Endodermal cell (in vitro differentiated cells): ENCODE measurements around the gene RXRA. TPM values are rescaled to one million over a fixed set of nuclear protein-coding genes. Genes with fewer than 3 reads are reported as not detected.

Experiments used
- DNase-seq: peaks from one replicate; pipeline ENCODE4 v3.0.0-alpha.2; 2017
- H3K27ac ChIP-seq: 2 replicates; pipeline ENCODE4 v1.5.1; 2013; ENCODE audit warnings: mild to moderate bottlenecking, low read depth, low read length, moderate library complexity
- H3K27me3 ChIP-seq: 2 replicates; pipeline ENCODE4 v1.6.1; 2013; ENCODE audit warnings: mild to moderate bottlenecking, low read length, moderate library complexity; ENCODE audit not compliant: insufficient read depth, control insufficient read depth, poor library complexity, severe bottlenecking
- H3K36me3 ChIP-seq: 2 replicates; pipeline ENCODE4 v1.7.0; 2013; ENCODE audit warnings: mild to moderate bottlenecking, low read length, moderate library complexity; ENCODE audit not compliant: control insufficient read depth, insufficient read depth
- H3K4me1 ChIP-seq: one replicate; pipeline ENCODE4 v1.7.0; 2013; ENCODE audit warnings: low read length; ENCODE audit not compliant: control insufficient read depth, insufficient read depth
- H3K4me3 ChIP-seq: 2 replicates; pipeline ENCODE4 v1.5.1; 2013; ENCODE audit warnings: mild to moderate bottlenecking, low read length, moderate library complexity
- H3K9ac ChIP-seq: 2 replicates; pipeline ENCODE4 v1.6.1; 2013; ENCODE audit warnings: mild to moderate bottlenecking, low read length, moderate library complexity; ENCODE audit not compliant: poor library complexity, severe bottlenecking; ENCODE audit errors: extremely low read depth
- H3K9me3 ChIP-seq: 2 replicates; pipeline ENCODE4 v1.6.1; 2013; ENCODE audit warnings: mild to moderate bottlenecking, low read length, moderate library complexity; ENCODE audit not compliant: control insufficient read depth
- H3K27ac Mint-ChIP-seq: 2 replicates; pipeline ENCODE4 v1.8.0; 2020; ENCODE audit warnings: mixed read lengths
- H3K27me3 Mint-ChIP-seq: 2 replicates; pipeline ENCODE4 v1.8.0; 2021; ENCODE audit warnings: mild to moderate bottlenecking, mixed read lengths; ENCODE audit not compliant: insufficient read depth
- H3K36me3 Mint-ChIP-seq: 2 replicates; pipeline ENCODE4 v1.8.0; 2020; ENCODE audit warnings: low read depth, mixed read lengths
- H3K4me1 Mint-ChIP-seq: 2 replicates; pipeline ENCODE4 v1.8.0; 2020; ENCODE audit warnings: mixed read lengths
- H3K4me3 Mint-ChIP-seq: 2 replicates; pipeline ENCODE4 v1.8.0; 2020; ENCODE audit warnings: mild to moderate bottlenecking, moderate library complexity, mixed read lengths
- H3K9me3 Mint-ChIP-seq: 2 replicates; pipeline ENCODE4 v1.8.0; 2020; ENCODE audit warnings: mild to moderate bottlenecking, mixed read lengths
- WGBS, 2 experiments: methylation state at CpG; one replicate each; pipeline versions ENCODE4 v1.1.5 to v1.1.7; 2013; ENCODE audit warnings: missing lambda C conversion rate in 2 of 2, mixed read lengths in 1 of 2; ENCODE audit not compliant: insufficient coverage in 1 of 2, insufficient read length in 1 of 2; 5-methylcytosine and 5-hydroxymethylcytosine counted together
- total RNA-seq, 2 donors: library from RNA; stranded (reverse); fragmentation: NEBNext Ultra II Directional in 1 of 2; extraction: Animal tissue kit (Norgen Biotek cat#: 25700) in 1 of 2; gene quantifications; 2 replicates in 1 of 2; 3 replicates in 1 of 2; pipeline ENCODE4 v1.2.1, GENCODE V29; 2021
- TF ChIP-seq, protein P1 (sequence below): fragments of 200-600 bp; sonication (generic); conservative IDR thresholded peaks from 2 replicates; pipeline ENCODE4 v1.5.0; 2021; ENCODE audit warnings: antibody characterized with exemption, mild to moderate bottlenecking

Gene RXRA
- total RNA-seq, 2 donors from 2014 or later: 58.3 to 70.6 TPM

DNA sequence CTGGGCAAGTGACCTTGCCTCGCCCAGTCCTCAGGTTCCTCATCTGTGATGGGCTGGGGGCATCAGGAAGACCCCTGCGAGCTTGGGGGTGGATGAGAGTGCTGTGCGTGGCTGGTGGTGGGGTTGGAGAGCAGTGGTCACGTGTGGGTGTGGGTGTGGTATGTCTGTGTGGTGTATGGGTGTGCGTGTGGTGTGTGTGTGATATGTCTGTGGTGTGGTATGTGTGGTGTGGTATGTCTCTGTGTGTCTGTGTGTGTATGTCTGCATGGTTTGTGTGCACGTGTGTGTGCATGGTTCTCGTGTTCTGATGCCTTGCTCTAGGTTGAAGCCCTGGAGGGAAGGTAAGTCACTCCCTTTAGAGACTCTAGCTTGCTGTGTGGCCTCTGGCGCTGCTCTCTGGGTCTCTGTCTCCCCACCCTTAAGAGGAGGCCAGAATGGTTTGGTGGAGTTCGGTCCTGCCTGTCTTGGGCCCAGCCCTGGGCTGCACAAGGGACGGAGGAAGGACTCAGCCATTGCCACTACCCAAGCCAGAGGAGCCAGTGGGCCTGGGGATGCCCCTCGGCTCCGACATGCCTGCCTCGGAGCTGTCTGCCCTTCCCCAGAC is 87.0 kb downstream of the RXRA start:
- Histone ChIP-seq H3K4me1 (no peaks in the 10 kb centered on the region), H3K27ac (no peak overlapping the region)
- WGBS, 2 experiments: 88 to 92% methylated on average over 6 to 13 of the region's 13 CpGs

DNA sequence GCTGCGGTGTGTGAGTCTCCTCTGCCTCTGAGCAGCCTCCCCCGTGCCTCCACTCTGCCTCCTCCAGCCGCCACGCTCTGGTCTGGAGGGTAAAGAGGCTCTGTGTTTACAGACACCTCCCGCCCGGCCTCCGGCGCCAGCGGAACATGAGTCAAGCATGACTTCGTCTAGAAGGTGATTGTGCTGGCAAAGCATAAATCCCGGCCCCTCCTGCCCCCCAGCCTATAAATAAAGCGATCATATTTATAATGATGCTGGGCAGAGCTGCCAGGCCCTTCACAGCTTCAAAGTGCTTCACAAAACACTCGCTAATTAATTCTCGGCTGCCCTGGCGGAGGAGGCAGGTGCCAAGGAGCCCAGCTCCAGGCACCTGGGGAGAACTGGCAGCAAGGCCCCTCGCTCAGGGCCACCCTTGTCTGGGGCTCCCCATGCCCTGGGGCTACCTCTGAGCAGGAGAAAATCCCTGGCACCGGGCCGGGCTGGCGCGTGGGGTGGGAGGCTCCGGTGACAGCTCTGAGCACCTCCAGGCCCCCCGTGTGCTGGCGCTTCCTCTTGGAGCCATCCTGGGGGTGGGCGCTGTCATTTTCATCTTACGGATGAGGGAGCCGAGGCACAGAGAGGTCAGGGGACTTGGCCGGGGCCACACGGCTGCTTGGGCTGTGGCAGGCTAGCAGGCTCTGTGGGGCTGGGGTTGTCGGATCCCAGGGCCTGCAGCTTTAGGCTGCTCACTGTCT is 87.8 kb downstream of the RXRA start:
- Histone ChIP-seq H3K9me3 (no peaks in the 10 kb centered on the region), H3K9ac (no peak overlapping the region), H3K36me3 (peaks cover 6% of the 10 kb centered on the region), H3K4me3 (no peak overlapping the region), H3K27ac (no peak overlapping the region), H3K27me3 (no peaks in the 10 kb centered on the region), H3K4me1 (no peaks in the 10 kb centered on the region)
- TF ChIP-seq, protein P1, sequence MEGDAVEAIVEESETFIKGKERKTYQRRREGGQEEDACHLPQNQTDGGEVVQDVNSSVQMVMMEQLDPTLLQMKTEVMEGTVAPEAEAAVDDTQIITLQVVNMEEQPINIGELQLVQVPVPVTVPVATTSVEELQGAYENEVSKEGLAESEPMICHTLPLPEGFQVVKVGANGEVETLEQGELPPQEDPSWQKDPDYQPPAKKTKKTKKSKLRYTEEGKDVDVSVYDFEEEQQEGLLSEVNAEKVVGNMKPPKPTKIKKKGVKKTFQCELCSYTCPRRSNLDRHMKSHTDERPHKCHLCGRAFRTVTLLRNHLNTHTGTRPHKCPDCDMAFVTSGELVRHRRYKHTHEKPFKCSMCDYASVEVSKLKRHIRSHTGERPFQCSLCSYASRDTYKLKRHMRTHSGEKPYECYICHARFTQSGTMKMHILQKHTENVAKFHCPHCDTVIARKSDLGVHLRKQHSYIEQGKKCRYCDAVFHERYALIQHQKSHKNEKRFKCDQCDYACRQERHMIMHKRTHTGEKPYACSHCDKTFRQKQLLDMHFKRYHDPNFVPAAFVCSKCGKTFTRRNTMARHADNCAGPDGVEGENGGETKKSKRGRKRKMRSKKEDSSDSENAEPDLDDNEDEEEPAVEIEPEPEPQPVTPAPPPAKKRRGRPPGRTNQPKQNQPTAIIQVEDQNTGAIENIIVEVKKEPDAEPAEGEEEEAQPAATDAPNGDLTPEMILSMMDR: no peak
- peaks cover 15% of the 10 kb centered on the region for H3K36me3 Mint-ChIP-seq
- DNase-seq: no peak
- H3K4me1 Mint-ChIP-seq: no peaks in the 10 kb centered on the region
- no peaks in the 10 kb centered on the region for H3K27me3 Mint-ChIP-seq
- H3K9me3 Mint-ChIP-seq: no peaks in the 10 kb centered on the region
- H3K27ac Mint-ChIP-seq: no peak overlapping the region
- H3K4me3 Mint-ChIP-seq: no peak overlapping the region
- WGBS, 2 experiments: 95% methylated on average over 19 to 29 of the region's 29 CpGs

More for the DNA sequence above, 87.0 kb downstream of the RXRA start:
- Mint-ChIP-seq H3K4me3 (no peak overlapping the region), H3K9me3 (no peaks in the 10 kb centered on the region), H3K36me3 (peaks cover 17% of the 10 kb centered on the region), H3K4me1 (no peaks in the 10 kb centered on the region), H3K27me3 (no peaks in the 10 kb centered on the region), H3K27ac (no peak overlapping the region)
- Histone ChIP-seq H3K9ac (no peak overlapping the region), H3K9me3 (no peaks in the 10 kb centered on the region), H3K4me3 (no peak overlapping the region), H3K36me3 (peaks cover 6% of the 10 kb centered on the region), H3K27me3 (no peaks in the 10 kb centered on the region)
- TF ChIP-seq, protein P1: no peak
- no peak for DNase-seq

DNA sequence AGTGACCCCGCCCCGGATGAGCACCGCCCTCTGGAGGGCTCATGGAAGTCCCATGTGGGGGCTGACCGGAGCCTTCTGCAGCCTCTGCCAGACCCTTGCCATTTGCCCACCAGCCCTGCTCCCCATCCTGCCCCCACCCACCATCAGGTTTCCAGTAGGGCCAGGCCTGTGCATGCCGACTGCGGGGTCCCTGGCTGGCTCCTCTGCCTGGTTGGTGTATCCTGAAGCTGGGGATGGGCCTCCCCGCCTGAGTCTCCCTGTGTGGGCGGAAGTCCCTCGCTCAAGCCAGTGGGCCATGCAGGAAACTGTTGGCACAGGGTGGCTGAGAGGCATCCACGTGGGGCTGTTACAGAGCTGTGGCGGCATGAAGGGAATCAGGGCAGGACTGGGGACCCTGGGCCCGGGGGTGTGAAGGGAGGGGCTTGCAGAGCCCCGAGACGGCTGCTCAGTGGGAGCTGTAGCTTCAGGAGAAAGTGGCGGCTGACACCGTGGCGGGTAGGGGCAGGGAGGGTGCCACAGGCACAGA is 88.7 kb downstream of the RXRA start:
- Mint-ChIP-seq H3K9me3 (no peaks in the 10 kb centered on the region), H3K4me3 (no peak overlapping the region), H3K36me3 (peaks cover 12% of the 10 kb centered on the region), H3K27me3 (no peaks in the 10 kb centered on the region), H3K27ac (no peak overlapping the region), H3K4me1 (peaks cover 2% of the 10 kb centered on the region)
- no peaks in the 10 kb centered on the region for H3K27me3 ChIP-seq
- TF ChIP-seq, protein P1: no peak
- no peak overlapping the region for H3K4me3 ChIP-seq
- DNase-seq: no peak
- H3K9ac ChIP-seq: no peak overlapping the region
- no peak overlapping the region for H3K27ac ChIP-seq
- WGBS, 2 experiments: 81% methylated on average over 12 to 17 of the region's 17 CpGs
- H3K36me3 ChIP-seq: peaks cover 2% of the 10 kb centered on the region
- no peaks in the 10 kb centered on the region for H3K9me3 ChIP-seq
- no peaks in the 10 kb centered on the region for H3K4me1 ChIP-seq
